Breast epithelium (tissue), 4 donors: ENCODE results near the gene CCDC27. TPM values are rescaled to one million over a fixed set of nuclear protein-coding genes. Genes with fewer than 3 reads are reported as not detected.

Experiments
- DNase-seq, 2 donors: peaks; one replicate each; pipeline ENCODE4 v3.0.0-alpha.2; 2019; ENCODE audit warnings: low spot score in 2 of 2
- H3K27ac ChIP-seq, 2 donors: fragments of 200-600 bp; sonication (generic) in 1 of 2; one replicate each; pipeline ENCODE4 v1.5.1; 2016 to 2019; ENCODE audit warnings: mild to moderate bottlenecking in 1 of 2
- H3K27me3 ChIP-seq, 2 donors: fragments of 200-600 bp; sonication (generic) in 1 of 2; one replicate each; pipeline versions ENCODE4 v1.5.1 to v1.6.0; 2017 to 2019; ENCODE audit warnings: control low read depth in 1 of 2, mild to moderate bottlenecking in 1 of 2
- H3K36me3 ChIP-seq: fragments of 200-600 bp; one replicate; pipeline ENCODE4 v1.5.1; 2019
- H3K4me1 ChIP-seq, 2 donors: fragments of 200-600 bp; sonication (generic); one replicate each; pipeline ENCODE4 v1.5.1; 2016 to 2019; ENCODE audit warnings: control low read depth in 1 of 2
- H3K4me3 ChIP-seq, 3 donors: fragments of 200-600 bp; sonication (generic); 1 replicate in 2 of 3; 2 replicates in 1 of 3; pipeline ENCODE4 v1.5.1; 2016 to 2019; ENCODE audit warnings: mild to moderate bottlenecking in 3 of 3, moderate library complexity in 2 of 3
- H3K9me3 ChIP-seq, 2 donors: fragments of 200-600 bp; sonication (generic) in 1 of 2; one replicate each; pipeline ENCODE4 v1.5.1; 2016 to 2019; ENCODE audit warnings: control low read depth in 1 of 2
- POLR2A ChIP-seq: fragments of 450-650 bp; IDR thresholded peaks from one replicate; pipeline ENCODE4 v1.6.1; 2016; ENCODE audit warnings: antibody characterized with exemption, mild to moderate bottlenecking, moderate library complexity
- POLR2AphosphoS5 ChIP-seq, 3 donors: sonication (generic); formaldehyde crosslinking; IDR thresholded peaks; one replicate each; pipeline ENCODE4 v1.6.1; 2017; ENCODE audit warnings: antibody characterized with exemption in 3 of 3
- intact Hi-C: fragments of 100-400 bp; cut with DNase I; formaldehyde crosslinking; loops from one replicate; pipeline ENCODE4 v1.15.1; 2023; ENCODE audit warnings: low total_unique reads
- total RNA-seq, 3 donors: library from RNA; depleted of rRNA; stranded (reverse); fragments of >200 nt; gene quantifications; one replicate each; pipeline ENCODE4 v1.1.0, GENCODE V29; 2016
- TF ChIP-seq, protein P1 (sequence below), 3 donors: fragments of 450-650 bp; IDR thresholded peaks; one replicate each; pipeline ENCODE4 v1.5.1; 2016 to 2017; ENCODE audit warnings: antibody characterized with exemption in 3 of 3, mild to moderate bottlenecking in 3 of 3, moderate library complexity in 3 of 3

CCDC27 gene
- total RNA-seq, 3 donors from 2014 or later: not detected

GRCh38 chr1:3730543-3731247 is 21.6 kb upstream of the CCDC27 start:
- Histone ChIP-seq H3K4me1 (no peaks in the 10 kb centered on the region), H3K27ac (no peak overlapping the region), H3K36me3 (no peaks in the 10 kb centered on the region), H3K4me3 (no peak overlapping the region), H3K9me3 (no peaks in the 10 kb centered on the region), H3K27me3 (peaks cover 0 to 32% of the 10 kb centered on the region in 2 donors)
- intact Hi-C loops: no loop called here
- no peak for DNase-seq
- TF ChIP-seq POLR2AphosphoS5 (IDR thresholded peaks at IDR 0.05) (no peak), POLR2A (no peak)
- TF ChIP-seq, protein P1, sequence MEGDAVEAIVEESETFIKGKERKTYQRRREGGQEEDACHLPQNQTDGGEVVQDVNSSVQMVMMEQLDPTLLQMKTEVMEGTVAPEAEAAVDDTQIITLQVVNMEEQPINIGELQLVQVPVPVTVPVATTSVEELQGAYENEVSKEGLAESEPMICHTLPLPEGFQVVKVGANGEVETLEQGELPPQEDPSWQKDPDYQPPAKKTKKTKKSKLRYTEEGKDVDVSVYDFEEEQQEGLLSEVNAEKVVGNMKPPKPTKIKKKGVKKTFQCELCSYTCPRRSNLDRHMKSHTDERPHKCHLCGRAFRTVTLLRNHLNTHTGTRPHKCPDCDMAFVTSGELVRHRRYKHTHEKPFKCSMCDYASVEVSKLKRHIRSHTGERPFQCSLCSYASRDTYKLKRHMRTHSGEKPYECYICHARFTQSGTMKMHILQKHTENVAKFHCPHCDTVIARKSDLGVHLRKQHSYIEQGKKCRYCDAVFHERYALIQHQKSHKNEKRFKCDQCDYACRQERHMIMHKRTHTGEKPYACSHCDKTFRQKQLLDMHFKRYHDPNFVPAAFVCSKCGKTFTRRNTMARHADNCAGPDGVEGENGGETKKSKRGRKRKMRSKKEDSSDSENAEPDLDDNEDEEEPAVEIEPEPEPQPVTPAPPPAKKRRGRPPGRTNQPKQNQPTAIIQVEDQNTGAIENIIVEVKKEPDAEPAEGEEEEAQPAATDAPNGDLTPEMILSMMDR (IDR thresholded peaks at IDR 0.05): no peak

GRCh38 chr1:3731583-3732433 is 20.4 kb upstream of the CCDC27 start:
- H3K4me3 ChIP-seq: no peak overlapping the region
- H3K27me3 ChIP-seq: peaks cover 0 to 31% of the 10 kb centered on the region in 2 donors
- intact Hi-C loops: no loop called here

GRCh38 chr1:3732434-3733093 is 19.7 kb upstream of the CCDC27 start:
- no peak for DNase-seq
- intact Hi-C loops: no loop called here
- Histone ChIP-seq H3K4me3 (no peak overlapping the region), H3K9me3 (no peaks in the 10 kb centered on the region), H3K27me3 (peaks cover 0 to 24% of the 10 kb centered on the region in 2 donors), H3K27ac (no peak overlapping the region), H3K4me1 (no peaks in the 10 kb centered on the region), H3K36me3 (peaks cover 6% of the 10 kb centered on the region)
- TF ChIP-seq POLR2A (no peak), POLR2AphosphoS5 (IDR thresholded peaks at IDR 0.05) (no peak)
- TF ChIP-seq, protein P1 (IDR thresholded peaks at IDR 0.05): no peak

More at GRCh38 chr1:3731583-3732433, 20.4 kb upstream of the CCDC27 start:
- no peak overlapping the region for H3K27ac ChIP-seq
- TF ChIP-seq, protein P1 (IDR thresholded peaks at IDR 0.05): no peak
- no peak for TF ChIP-seq POLR2A
- TF ChIP-seq POLR2AphosphoS5 (IDR thresholded peaks at IDR 0.05): no peak
- no peaks in the 10 kb centered on the region for H3K9me3 ChIP-seq
- no peaks in the 10 kb centered on the region for H3K4me1 ChIP-seq
- DNase-seq: no peak
- peaks cover 1% of the 10 kb centered on the region for H3K36me3 ChIP-seq

- intact Hi-C loops: no loop called here
- Histone ChIP-seq H3K4me3 (no peak overlapping the region), H3K4me1 (no peaks in the 10 kb centered on the region), H3K9me3 (no peaks in the 10 kb centered on the region), H3K27me3 (peaks cover 0 to 24% of the 10 kb centered on the region in 2 donors), H3K27ac (no peak overlapping the region), H3K36me3 (peaks cover 6% of the 10 kb centered on the region)
- TF ChIP-seq POLR2A (no peak), POLR2AphosphoS5 (IDR thresholded peaks at IDR 0.05) (no peak)
- TF ChIP-seq, protein P1 (IDR thresholded peaks at IDR 0.05): no peak
- DNase-seq: no peak
Observed at GRCh38 chr1:3733094-3733882, 19.0 kb upstream of the CCDC27 start.
